OCI-LY7 (cell line): ENCODE data around the gene ALG1L2. TPM values are rescaled to one million over a fixed set of nuclear protein-coding genes. Genes with fewer than 3 reads are reported as not detected.
"Not testable (repeated sequence)": the region's sequence is repeated elsewhere in the genome, so short reads cannot be mapped to it uniquely, and the experiment has no call there.

Experiments
- BruUV-seq: library from RNA; stranded (reverse); fragments of 400-500 nt; replicated peaks from 2 replicates; lab custom pipeline; 2021; lab: Mats Ljungman, UMichigan
- CTCF ChIA-PET: fragments of 300-600 bp; sonication (Branson Sonifier 250); formaldehyde crosslinking; loops from one replicate; lab custom pipeline; 2022; ENCODE audit warnings: antibody characterized with exemption; ENCODE audit not compliant: unreplicated experiment; lab: Charles Lee
- POLR2A ChIA-PET: fragments of 300-600 bp; sonication (Branson Sonifier 250); formaldehyde crosslinking; loops from one replicate; lab custom pipeline; 2022; ENCODE audit warnings: antibody characterized with exemption; lab: Charles Lee
- DNase-seq: peaks from one replicate; pipeline ENCODE4 v3.0.0-alpha.2; 2015; ENCODE audit warnings: low spot score
- H2AFZ ChIP-seq: fragments of 200-600 bp; sonication (generic), shearing (Covaris generic); 2 replicates; pipeline ENCODE4 v1.6.1; 2014; ENCODE audit warnings: mild to moderate bottlenecking, antibody characterized with exemption, low read length, moderate library complexity
- H3K27ac ChIP-seq: fragments of 200-600 bp; sonication (generic); 2 replicates; pipeline ENCODE4 v1.5.1; 2014; ENCODE audit warnings: mixed run types, low read depth, mild to moderate bottlenecking, moderate library complexity, low read length, inconsistent platforms; ENCODE audit not compliant: poor library complexity, severe bottlenecking
- H3K36me3 ChIP-seq: fragments of 200-600 bp; sonication (generic); 2 replicates; pipeline ENCODE4 v1.6.1; 2014; ENCODE audit warnings: mild to moderate bottlenecking, antibody characterized with exemption, low read length, moderate library complexity, mixed read lengths; ENCODE audit not compliant: insufficient read depth
- H3K4me1 ChIP-seq: fragments of 200-600 bp; sonication (generic); 2 replicates; pipeline ENCODE4 v1.5.1; 2014; ENCODE audit warnings: mild to moderate bottlenecking, low read length; ENCODE audit not compliant: insufficient read depth, poor library complexity, severe bottlenecking
- H3K4me2 ChIP-seq: fragments of 200-600 bp; sonication (generic); 2 replicates; pipeline ENCODE4 v1.6.1; 2014; ENCODE audit warnings: mild to moderate bottlenecking, low read length
- H3K4me3 ChIP-seq: fragments of 200-600 bp; sonication (generic); 2 replicates; pipeline ENCODE4 v1.5.1; 2014; ENCODE audit warnings: mild to moderate bottlenecking, low read depth, low read length; ENCODE audit not compliant: poor library complexity, severe bottlenecking
- H3K79me2 ChIP-seq: fragments of 200-600 bp; sonication (generic); 2 replicates; pipeline ENCODE4 v1.6.1; 2016; ENCODE audit warnings: low read depth, mild to moderate bottlenecking, low read length, moderate library complexity, mixed read lengths; ENCODE audit not compliant: insufficient read depth
- H3K9me2 ChIP-seq: fragments of 200-600 bp; sonication (generic); 2 replicates; pipeline ENCODE4 v1.6.1; 2016; ENCODE audit warnings: mild to moderate bottlenecking, low read length, mixed read lengths; ENCODE audit not compliant: insufficient read depth
- H3K9me3 ChIP-seq: fragments of 200-600 bp; sonication (generic); 2 replicates; pipeline ENCODE4 v1.6.1; 2014; ENCODE audit warnings: mild to moderate bottlenecking, mixed run types, low read length, mixed read lengths
- H4K20me1 ChIP-seq: fragments of 200-600 bp; sonication (generic); 2 replicates; pipeline ENCODE4 v1.6.1; 2014; ENCODE audit warnings: mild to moderate bottlenecking, antibody characterized with exemption, low read length, moderate library complexity, mixed read lengths; ENCODE audit not compliant: insufficient read depth
- CTCF ChIP-seq: fragments of 200-600 bp; sonication (generic); conservative IDR thresholded peaks from 2 replicates; pipeline ENCODE4 v1.5.1; 2014; ENCODE audit warnings: mild to moderate bottlenecking, antibody characterized with exemption, low read length, moderate library complexity, mixed read lengths
- EZH2phosphoT487 ChIP-seq: fragments of 200-600 bp; sonication (generic); IDR thresholded peaks from 2 replicates; pipeline ENCODE4 v1.6.1; 2018; ENCODE audit warnings: low read depth, borderline replicate concordance, mild to moderate bottlenecking, mixed run types, antibody characterized with exemption, low read length, moderate library complexity, mixed read lengths
- intact Hi-C: fragments of 100-400 bp; cut with micrococcal nuclease; formaldehyde crosslinking; loops from one replicate; pipeline ENCODE4 v1.10.0; 2022; ENCODE audit not compliant: unreplicated experiment
- total RNA-seq, 2 experiments: library from RNA; depleted of rRNA in 1 of 2; stranded (reverse); fragments of >200 nt in 1 of 2; shearing (Covaris generic) in 1 of 2; gene quantifications; 2 replicates each; pipeline ENCODE4 v1.2.3, GENCODE V29; 2014 to 2022

ALG1L2 gene
- total RNA-seq, 2 experiments from 2014 or later: 2.8 TPM; not detected in 1

GRCh38 chr3:130085881-130086280, 4.2 kb downstream of the ALG1L2 start:
- no peaks in the 10 kb centered on the region for H3K9me3 ChIP-seq
- ChIA-PET POLR2A (no interaction called here), CTCF (no interaction called here)
- intact Hi-C loops: no loop called here
- no peaks in the 10 kb centered on the region for H3K9me2 ChIP-seq
- no peak overlapping the region for H3K27ac ChIP-seq
- no peaks in the 10 kb centered on the region for H3K4me1 ChIP-seq
- no peaks in the 10 kb centered on the region for H4K20me1 ChIP-seq
- no peak overlapping the region for H3K4me2 ChIP-seq
- H3K79me2 ChIP-seq: no peaks in the 10 kb centered on the region
- DNase-seq: no peak
- no peaks in the 10 kb centered on the region for H3K36me3 ChIP-seq
- no TSS peak for BruUV-seq
- H2AFZ ChIP-seq: no peak overlapping the region
- no peak overlapping the region for H3K4me3 ChIP-seq
- TF ChIP-seq CTCF: no peak
- no peak for TF ChIP-seq EZH2phosphoT487

- H3K27ac ChIP-seq, H3K79me2 ChIP-seq, H3K4me2 ChIP-seq, H3K4me3 ChIP-seq, BruUV-seq, CTCF ChIA-PET, H3K9me2 ChIP-seq, POLR2A ChIA-PET, H3K4me1 ChIP-seq, H3K9me3 ChIP-seq, H2AFZ ChIP-seq, intact Hi-C loops, H3K36me3 ChIP-seq, DNase-seq, H4K20me1 ChIP-seq: not testable (repeated sequence)
Observed at GRCh38 chr3:130086628-130087027, 5.0 kb downstream of the ALG1L2 start.

- ChIA-PET POLR2A (no interaction called here), CTCF (no interaction called here)
- Histone ChIP-seq H2AFZ (no peak overlapping the region), H3K79me2 (no peaks in the 10 kb centered on the region), H4K20me1 (no peaks in the 10 kb centered on the region), H3K4me1 (peaks cover 2% of the 10 kb centered on the region), H3K27ac (no peak overlapping the region), H3K4me2 (no peak overlapping the region), H3K4me3 (no peak overlapping the region), H3K9me2 (no peaks in the 10 kb centered on the region), H3K9me3 (no peaks in the 10 kb centered on the region), H3K36me3 (no peaks in the 10 kb centered on the region)
- DNase-seq: no peak
- BruUV-seq: no TSS peak
- intact Hi-C loops: loop anchor here (1.0 kb wide), 1 partner anchor 45 kb away; no protein-coding TSS in a partner anchor
- TF ChIP-seq EZH2phosphoT487 (no peak), CTCF (no peak)
Observed at GRCh38 chr3:130088061-130088460, 6.4 kb downstream of the ALG1L2 start.

GRCh38 chr3:130090681-130091080, 9.1 kb downstream of the ALG1L2 start:
- DNase-seq, BruUV-seq, H3K4me3 ChIP-seq, intact Hi-C loops, H2AFZ ChIP-seq, H4K20me1 ChIP-seq, H3K9me2 ChIP-seq, CTCF ChIA-PET, H3K79me2 ChIP-seq, POLR2A ChIA-PET, H3K27ac ChIP-seq, H3K9me3 ChIP-seq, H3K4me2 ChIP-seq, H3K36me3 ChIP-seq: not testable (repeated sequence)
- H3K4me1 ChIP-seq: peaks cover 21% of the 10 kb centered on the region
